Panc1 (cell line): ENCODE results near the gene BARHL1.

Experiments
- CTCF ChIP-seq: fragments of 450-650 bp; IDR thresholded peaks from 2 replicates; pipeline ENCODE4 v1.5.1; 2017; ENCODE audit warnings: mild to moderate bottlenecking
- POLR2AphosphoS5 ChIP-seq: IDR thresholded peaks from 2 replicates; pipeline ENCODE4 v1.6.1; 2012; ENCODE audit warnings: mild to moderate bottlenecking, low read depth, low read length, moderate library complexity
- REST ChIP-seq, 2 experiments: IDR thresholded peaks; 2 replicates each; pipeline ENCODE4 v1.6.1; 2011 to 2012; ENCODE audit warnings: low read depth in 2 of 2, control low read depth in 1 of 2, low read length in 1 of 2, mild to moderate bottlenecking in 1 of 2, moderate library complexity in 1 of 2; ENCODE audit not compliant: insufficient read depth in 1 of 2
- SIN3A ChIP-seq: IDR thresholded peaks from 2 replicates; pipeline ENCODE4 v1.6.1; 2012; ENCODE audit warnings: low read depth, mild to moderate bottlenecking, low read length, moderate library complexity, borderline replicate concordance; ENCODE audit not compliant: insufficient read depth
- TCF7L2 ChIP-seq: IDR thresholded peaks from 2 replicates; pipeline ENCODE4 v1.6.1; 2011; ENCODE audit warnings: mild to moderate bottlenecking, low read depth, low read length, inconsistent platforms

GRCh38 chr9:132639322-132639721 is 56.9 kb downstream of the BARHL1 start:
- TF ChIP-seq CTCF (no peak), REST (IDR thresholded peaks at IDR 0.05; ENCODE audit: insufficient read depth in 1 of 2, low read depth in 2 of 2, low read length in 1 of 2) (no peak), POLR2AphosphoS5 (no peak), TCF7L2 (no peak), SIN3A (no peak)
